HG03103 (cell line): ENCODE measurements around the gene TTC28.
"Not testable (repeated sequence)": the region's sequence is repeated elsewhere in the genome, so short reads cannot be mapped to it uniquely, and the experiment has no call there.

Source experiments
- ATAC-seq: cut with Tn5 transposase; IDR thresholded peaks from one replicate; pipeline ENCODE4 v1.9.1; 2021; ENCODE audit warnings: low read depth; ENCODE audit not compliant: unreplicated experiment

TTC28 gene

DNA sequence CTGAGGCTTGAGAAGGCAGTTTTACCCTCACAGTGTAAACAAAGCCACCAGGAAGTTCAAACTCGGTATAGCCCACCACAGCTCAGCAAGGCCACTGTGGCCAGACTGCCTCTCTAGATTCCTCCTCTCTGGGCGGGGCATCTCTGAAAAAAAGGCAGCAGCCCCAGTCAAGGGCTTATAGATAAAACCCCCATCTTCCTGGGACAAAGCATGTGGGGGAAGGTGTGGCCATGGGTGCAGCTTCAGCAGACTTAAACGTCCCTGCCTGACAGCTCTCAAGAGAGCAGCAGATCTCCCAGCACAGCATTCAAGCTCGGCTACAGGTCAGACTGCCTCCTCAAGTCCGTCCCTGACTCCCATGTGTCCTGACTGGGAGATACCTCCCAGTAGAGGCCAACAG is 69.7 kb downstream of the TTC28 start:
- ATAC-seq = no peak

DNA sequence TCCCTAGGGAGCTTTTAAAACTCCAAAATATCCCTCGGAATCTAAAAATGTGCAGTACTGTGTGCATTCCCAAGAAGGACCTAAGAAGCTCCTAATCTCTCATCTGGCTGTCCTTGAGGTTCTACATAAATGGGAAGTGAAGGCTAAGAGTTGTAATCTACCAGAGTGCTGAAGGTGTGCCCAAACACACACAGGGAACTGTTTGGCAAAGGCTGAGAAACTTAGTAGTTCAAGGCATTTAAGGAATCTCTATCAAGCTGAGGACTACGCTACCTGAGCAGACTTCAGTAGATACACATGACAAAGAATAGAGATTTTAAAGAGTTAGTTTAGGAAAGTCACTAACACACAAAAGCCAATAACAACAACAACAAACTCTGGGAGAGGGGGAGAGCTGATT is 71.1 kb downstream of the TTC28 start:
- no peak for ATAC-seq

DNA sequence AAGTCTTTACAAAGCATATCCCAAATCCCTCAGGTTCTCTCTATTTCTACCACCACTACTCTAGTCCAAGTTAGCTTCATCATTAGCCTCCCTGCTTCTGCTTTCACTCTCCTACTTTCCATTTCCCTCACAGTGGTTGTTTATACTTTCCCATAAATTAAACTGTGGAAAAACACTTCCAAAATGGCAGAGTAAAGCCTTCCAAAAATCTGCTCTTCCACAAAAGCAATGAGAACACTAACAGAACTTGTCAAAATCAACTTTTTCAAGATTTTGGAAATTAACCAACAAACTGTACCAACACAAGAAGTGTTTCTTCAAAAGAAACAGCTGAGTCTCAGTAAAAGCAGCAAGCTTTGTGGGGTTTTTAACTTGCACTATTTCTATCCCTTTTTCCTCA is 71.8 kb downstream of the TTC28 start:
- ATAC-seq = no peak

DNA sequence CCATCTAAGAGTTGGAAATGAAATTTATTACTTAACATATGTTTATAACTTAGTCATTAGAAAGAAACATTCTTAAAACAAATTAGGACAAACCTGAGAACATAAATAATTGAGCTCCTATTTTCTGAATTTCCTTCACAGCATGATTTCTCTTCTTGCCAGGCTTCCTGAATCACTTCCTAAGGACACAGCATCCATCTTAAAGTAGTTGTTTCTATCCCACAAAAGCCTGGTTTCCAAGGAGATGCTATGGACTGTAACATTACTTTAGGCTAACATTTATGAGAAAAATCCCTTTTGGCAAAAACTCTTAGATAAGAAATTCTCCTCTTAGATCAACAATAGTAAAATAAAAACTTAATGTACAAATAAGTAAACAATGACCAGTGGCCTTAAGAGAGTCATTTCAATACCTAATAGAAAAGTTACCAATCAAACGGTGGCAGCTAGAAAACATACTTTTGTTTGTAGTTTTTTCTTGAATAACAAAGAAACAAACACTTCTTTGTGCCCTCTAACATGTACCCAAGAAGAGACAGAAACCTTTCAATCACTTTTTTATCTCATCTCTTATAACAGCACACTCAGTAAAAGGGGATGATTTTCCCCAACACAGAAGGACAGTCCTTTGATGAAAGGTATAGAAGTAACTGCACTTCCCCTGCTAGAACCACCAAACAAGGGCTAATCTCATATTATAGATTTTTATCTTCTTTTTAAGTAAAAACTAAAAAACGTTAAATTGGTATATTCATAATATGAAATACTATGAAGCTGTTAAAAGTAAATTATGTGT is 74.5 kb downstream of the TTC28 start:
- ATAC-seq = no peak

DNA sequence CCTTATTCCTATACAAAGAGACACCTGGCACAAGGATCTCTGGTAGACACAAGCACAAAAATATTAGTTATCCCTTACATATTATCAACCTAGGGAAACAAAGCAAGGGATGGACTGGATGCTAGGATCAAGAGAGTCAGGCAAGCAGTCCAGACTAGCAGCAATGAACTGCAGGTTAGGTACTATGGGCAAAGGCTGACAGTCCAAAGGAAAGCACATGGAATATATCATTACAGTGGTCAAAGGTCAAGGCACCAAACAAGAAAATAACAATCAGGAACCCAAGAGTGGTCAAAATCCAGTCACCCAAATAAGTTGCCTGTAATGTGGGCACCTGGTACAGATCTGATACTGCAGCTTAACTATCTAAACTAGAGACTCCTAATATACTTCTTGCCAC is 77.7 kb downstream of the TTC28 start:
- no peak for ATAC-seq

DNA sequence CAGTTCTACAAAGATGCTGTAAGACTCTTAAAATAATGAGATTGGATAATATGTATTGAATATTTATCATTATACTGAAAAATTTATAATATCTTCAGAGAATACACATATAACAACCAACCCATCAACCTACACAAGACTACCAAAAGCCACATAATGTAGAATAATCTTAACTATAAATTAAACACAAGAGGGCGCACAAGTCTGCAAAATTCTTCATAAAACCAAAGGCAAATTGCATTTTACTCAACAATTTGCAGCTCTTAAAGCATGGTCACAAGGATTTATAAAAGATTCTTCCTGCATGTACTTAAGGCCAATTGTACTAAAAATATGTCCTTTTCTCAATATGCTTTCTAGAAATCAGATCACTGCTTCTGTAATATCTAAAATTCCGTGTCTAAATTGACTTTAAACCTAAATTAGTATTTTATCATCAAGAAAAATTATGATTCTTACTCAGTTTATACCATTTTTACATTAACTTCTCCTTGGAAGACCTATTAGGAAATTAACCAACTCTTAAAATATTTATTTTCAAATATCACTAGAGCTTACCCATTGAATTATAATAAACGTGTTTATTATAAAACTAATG is 79.0 kb downstream of the TTC28 start:
- ATAC-seq = no peak

DNA sequence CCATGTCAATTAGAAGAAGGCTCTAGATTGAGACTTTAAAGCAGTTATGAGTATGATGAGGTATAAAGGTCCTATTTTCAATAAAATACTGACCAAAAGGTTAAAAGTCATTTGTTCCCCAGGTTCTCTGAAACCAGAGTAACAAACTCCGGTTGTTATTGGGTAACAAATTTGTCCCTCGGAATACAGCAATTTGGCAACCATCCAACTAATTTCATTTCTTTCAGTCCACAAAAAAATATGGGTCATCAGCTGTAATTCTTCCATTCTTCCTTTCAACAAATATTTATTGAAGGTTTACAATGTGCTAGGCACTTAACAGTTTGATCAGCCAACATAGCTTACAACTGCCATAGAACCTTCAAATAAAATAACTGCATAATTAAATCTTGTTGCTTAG is 79.9 kb downstream of the TTC28 start:
- no peak for ATAC-seq

DNA sequence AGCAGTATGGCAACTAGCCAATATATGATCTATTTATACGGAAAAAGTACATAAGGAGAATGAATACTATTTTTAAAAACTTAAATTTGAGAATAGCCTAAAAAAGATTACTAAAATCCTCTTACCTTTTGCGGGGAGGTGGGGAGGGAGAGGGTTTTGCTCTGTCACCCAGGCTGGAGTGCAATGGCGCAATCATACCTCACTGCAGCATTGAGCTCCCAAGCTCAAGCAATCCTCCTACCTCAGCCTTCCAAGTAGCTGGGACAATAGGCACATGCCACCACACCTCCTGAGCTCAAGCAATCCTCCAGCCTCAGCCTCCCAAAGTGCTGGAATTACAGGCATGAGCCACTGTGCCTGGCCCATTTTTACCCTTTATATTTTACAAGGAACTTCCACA is 82.0 kb downstream of the TTC28 start:
- no peak for ATAC-seq

DNA sequence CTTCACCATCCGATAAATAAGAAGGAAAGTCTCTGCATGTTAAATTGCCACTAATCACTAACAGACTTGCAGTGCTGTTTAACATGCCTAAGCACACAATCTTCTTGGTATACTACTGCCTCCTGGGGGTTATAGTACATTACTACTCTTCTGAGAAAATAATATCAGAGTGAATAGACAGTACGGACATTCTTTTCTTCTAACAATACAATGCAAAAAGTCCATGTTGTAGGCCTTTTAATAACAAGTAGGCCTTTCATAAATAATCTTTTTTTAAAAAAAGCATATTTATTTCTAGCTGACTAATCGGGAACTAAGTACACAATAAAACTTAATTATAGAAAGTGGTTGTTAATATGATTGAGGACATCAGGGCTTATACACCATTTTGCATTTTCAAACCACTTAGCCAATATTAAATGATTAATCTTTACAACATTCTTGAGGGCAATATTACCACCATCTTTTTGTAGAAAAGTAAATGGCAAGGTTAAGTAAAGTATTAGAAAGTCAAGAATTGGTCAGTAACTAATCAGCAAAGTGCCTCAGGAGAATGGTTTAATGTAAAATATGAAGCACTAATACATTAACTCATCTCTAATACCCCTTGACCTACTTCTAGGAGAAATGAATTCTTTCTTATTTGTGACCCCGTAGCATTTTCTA is 84.7 kb downstream of the TTC28 start:
- no peak for ATAC-seq

DNA sequence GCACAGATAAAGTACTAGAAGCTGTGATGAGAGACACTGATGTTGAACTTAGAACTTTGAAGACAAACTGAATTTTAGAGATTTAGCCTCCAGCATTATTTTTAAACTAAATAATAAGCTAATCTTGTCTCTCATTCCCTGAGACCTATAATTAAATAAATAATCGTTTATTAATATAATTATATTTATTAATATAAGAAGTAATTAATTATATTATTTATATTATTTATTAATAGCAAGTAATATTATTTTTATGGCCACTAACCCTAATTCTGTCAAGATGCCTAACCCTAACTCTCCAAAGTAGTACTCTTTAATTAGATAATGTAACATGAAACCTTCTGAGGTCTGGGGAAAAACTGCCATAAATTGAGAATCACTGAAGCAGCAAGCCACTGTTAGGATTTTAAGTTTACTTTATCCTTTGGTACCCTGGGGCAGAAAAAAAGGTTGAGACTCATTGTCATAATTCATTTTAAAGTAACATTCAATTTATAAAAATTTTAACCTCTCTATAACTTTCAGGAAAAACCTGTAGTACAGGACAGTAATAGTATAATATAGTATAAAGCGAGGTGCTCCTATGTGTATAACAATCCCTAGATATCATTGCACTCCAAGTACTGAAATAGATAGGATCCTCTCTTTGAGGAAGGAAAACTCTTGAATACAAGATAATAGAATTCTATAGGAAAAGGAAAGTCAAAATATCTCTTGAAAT is 85.4 kb downstream of the TTC28 start:
- no peak for ATAC-seq

DNA sequence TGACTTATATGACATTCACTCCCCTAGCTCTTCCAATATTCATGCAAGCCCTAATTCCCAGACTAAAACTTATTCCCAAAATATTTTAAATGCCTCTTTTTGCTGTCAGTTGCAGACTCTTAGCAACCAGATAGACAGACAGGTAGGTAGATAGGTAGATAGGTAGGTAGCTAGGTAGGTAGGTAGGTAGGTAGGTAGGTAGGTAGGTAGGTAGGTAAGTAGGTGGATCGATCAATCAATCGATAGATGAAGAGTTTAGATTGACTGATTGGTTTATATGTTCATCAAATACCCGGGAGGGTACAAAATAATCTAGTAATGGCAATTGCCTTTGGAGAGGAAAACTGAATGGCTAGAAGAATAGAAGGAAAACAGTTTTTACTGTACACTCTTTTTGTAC is 86.3 kb downstream of the TTC28 start:
- no peak for ATAC-seq

DNA sequence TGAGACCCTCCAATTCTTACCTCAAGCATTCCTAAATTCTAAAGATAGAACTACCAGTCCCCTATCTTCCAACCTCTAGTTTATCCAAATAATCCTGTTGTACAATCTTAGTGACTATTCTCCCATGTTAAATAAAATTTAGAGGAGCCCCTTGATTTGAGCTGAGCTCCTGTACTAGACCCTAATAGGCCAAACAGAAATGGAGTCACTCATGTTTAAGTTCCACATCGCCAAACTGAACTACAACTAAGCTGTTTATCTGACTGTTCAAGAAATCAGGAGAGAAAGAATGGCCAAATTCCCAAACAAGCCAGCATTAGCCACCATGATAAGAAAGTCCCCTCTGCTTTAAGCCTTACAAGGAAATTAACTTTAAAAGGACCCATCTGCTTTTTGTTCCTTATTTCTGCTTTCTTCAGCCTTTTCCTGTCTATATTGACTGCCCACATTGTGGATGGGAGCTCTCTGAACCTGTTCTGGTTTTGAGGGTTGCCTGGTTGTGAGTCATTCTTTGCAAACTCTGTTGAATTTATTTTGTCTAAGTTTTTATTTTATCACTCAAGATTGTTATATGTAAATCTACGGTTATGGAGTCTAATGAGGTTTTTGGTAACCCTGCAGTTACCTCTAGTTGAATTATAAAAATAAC is 90.4 kb downstream of the TTC28 start:
- no peak for ATAC-seq

DNA sequence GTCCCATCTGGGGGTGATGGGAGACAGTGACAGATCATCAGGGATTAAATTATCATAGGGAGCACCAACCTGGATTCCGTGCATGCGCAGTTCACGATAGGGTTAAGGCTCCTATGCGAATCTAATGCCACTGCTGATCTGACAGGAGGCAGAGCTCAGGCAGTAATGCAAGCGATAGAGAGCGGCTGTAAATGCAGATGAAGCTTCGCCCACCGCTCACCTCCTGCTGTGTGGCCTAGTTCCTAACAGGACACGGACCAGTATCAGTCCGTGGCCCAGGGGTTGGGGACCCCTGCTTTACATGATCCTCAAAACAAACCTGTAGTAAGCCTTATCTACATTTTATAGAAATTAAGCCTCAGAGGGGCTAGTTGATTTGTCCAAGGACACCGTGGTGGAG is 94.3 kb downstream of the TTC28 start:
- no peak for ATAC-seq

DNA sequence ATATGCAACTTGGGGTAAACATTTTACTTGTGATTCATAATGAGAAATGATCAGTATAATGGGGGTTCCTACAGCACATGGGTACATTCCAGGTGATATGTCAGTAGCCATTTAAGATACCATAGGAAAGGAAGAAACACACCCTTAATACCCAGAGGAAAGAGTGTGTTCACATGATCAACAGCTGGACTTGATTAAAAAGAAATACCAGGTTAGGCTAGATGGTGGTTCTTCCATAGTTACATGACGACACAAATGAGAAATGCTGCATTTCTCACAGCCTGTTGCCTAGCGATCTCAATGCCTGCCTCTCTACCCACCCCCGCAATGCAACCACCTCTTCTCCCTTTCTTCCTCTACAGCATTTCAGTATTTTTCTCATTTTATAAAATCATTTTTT is 96.8 kb downstream of the TTC28 start:
- ATAC-seq = no peak

DNA sequence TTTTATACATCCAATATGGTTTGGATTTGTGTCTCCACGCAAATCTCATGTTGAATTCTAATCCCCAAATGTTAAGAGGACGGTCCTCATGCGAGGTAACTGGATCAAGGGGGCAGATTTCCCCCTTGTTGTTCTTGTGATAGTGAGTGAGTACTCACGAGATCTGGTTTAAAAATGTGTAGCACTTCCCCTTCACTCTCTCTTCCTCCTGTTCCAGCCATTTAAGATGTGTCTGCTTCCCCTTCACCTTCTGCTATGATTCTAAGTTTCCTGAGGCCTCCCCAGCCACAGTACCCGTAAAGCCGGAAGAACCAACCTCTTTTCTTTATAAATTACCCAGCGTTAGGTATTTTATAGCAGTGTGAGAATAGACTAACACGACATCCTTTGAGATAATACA is 98.6 kb downstream of the TTC28 start:
- ATAC-seq = no peak

DNA sequence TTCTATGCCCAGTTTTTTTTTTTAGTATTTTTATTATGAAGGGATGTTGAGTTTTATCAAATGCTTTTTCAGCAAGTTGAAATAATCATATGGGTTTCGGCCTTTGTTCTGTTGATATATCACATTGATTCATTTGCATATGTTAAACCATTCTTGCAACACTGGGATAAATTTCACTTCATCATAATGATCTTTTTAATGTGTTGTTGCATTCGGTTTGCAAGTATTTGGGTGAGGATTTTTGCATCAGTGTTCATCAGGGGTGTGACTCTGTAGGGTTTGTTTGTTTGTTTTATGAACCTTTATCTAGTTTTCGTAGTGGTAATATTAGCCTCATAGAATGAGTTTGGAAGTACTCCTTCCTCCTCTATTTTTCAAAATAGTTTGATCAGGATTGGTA is 103.5 kb downstream of the TTC28 start:
- no peak for ATAC-seq

DNA sequence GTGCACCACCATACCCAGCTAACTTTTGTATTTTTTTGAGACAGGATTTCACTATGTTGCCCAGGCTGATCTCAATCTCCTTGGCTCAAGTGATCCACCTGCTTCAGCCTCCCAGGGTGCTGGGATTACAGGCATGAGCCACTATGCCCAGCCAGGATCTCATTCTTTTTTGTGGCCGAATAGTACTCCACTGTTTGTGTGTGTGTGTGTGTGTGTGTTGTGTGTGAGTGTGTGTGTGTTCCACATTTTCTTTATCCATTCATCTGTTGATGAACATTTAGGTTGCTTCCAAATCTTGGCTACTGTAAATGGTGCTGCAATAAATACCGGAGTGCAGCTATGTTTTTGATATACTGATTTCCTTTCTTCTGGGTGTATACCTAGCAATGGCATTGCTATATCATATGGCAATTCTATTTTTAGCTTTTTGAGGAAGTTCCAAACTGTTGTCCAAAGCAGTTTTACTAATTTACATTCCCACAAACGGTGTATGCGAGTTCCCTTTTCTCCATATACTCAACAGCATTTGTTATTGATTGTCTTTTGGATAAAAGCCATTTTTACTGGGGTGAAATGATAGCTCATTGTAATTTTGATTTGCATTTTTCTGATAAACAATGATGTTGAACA is 105.4 kb downstream of the TTC28 start:
- no peak for ATAC-seq

DNA sequence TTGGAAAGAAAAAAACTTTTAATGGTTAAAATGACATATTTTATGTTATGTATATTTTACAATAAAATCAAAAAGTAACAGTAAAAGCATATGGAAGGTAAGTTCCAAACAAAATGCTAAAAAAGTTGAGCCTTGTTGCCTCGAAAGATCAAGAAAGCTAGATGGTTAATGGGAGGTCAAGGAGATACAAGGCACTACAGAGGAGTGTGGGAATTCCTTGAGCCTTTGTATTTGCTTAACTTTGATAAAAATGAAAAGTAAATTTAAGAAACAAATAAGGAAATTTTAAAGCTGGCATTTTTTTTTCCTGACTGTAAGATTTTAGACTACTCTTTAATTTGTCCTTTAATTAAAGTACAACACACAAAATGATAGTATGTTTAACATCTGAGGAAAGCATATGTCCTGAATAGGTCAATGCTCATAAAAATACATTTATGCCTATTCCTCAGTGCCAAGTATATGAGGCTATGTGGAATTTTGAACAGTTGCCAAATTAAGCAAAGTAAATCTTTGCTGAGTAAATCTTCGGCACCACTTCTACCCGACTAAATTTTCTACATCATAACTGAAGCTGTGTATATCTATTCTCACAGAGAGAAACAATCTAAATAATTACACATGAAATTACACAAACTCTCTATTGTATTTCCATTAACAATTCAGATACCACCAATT is 108.8 kb downstream of the TTC28 start:
- ATAC-seq = no peak

DNA sequence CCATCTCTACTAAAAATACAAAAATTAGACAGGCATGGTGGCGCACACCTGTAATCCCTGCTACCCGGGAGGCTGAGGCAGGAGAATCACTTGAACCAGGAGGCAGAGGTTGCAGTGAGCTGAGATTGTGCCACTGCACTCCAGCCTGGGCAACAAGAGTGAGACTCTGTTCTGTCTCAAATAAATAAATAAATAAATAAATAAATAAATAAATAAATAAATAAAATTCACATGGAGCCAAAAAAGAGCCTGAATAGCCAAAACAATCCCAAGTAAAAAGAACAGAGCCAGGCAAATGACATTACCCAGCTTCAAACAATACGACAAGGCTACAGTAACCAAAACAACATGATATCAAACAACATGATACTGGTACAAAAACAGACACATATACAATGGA is 110.7 kb downstream of the TTC28 start:
- not testable (repeated sequence) for ATAC-seq

DNA sequence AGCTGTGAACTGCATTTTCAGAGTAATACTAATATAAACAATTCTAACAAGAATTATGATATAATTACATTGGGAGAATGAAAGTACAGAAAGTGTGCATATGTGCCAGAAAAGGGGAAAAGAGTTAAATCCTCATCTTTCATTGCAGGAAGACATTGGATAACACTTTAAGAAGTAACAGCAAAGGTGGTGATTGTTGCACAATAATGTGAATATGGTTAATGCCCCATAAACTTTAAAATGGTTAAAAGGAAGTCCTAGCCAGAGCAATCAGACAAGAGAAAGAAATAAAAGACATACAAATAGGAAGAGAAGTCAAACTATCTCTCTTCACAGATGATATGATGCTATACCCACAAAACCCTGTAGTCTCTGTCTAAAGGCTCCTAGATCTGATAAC is 111.5 kb downstream of the TTC28 start:
- ATAC-seq = no peak
